HepG2 (cell line): Measurements from ENCODE around the gene EFL1. TPM values are rescaled to one million over a fixed set of nuclear protein-coding genes. Genes with fewer than 3 reads are reported as not detected.

Experiments
- ATAC-seq: fragments of 200-7000 bp; cut with Tn5 transposase; 3 replicates; pipeline ENCODE4 v1.9.1; 2020; ENCODE audit warnings: mild to moderate bottlenecking, moderate library complexity
- BruUV-seq: library from RNA; stranded (reverse); fragments of 400-500 nt; replicated peaks from 2 replicates; lab custom pipeline; 2021; lab: Mats Ljungman, UMichigan
- CTCF ChIA-PET: fragments of 300-600 bp; formaldehyde crosslinking; extraction: SDS; loops from one replicate; lab custom pipeline; 2021; ENCODE audit warnings: low total read pairs, inconsistent platforms, low intra/inter-chr PET ratio; lab: Yijun Ruan, JAX
- POLR2A ChIA-PET: fragments of 350-600 bp; sonication (Branson Sonifier 250); formaldehyde crosslinking; loops from one replicate; lab custom pipeline; 2020; ENCODE audit warnings: antibody characterized with exemption, inconsistent platforms; lab: Yijun Ruan, JAX
- DNase-seq: peaks from one replicate; pipeline ENCODE4 v3.0.0-alpha.2; 2015; ENCODE audit warnings: low spot score
- FAIRE-seq: peaks from 3 replicates; lab custom pipeline; 2011; peaks lifted over from hg19 to GRCh38; lab: Jason Lieb, UNC
- H2AFZ ChIP-seq: one replicate; pipeline ENCODE4 v1.6.1; 2011; ENCODE audit warnings: low read length, inconsistent platforms
- H3K27ac ChIP-seq: fragments of 300-600 bp; 3 replicates; pipeline ENCODE4 v1.8.0; 2011; ENCODE audit warnings: mixed run types, mild to moderate bottlenecking, mixed read lengths, low read length, inconsistent platforms; ENCODE audit not compliant: insufficient read depth; ENCODE audit errors: extremely low read length
- H3K27me3 ChIP-seq, 2 experiments: fragments of 200-600 bp in 1 of 2; 2 replicates in 1 of 2; 3 replicates in 1 of 2; pipeline versions ENCODE4 v1.6.0 to v1.8.0; 2011; ENCODE audit warnings: low read length in 2 of 2, mild to moderate bottlenecking in 2 of 2, moderate library complexity in 2 of 2, inconsistent platforms in 1 of 2; ENCODE audit not compliant: insufficient read depth in 2 of 2, control insufficient read depth in 1 of 2
- H3K36me3 ChIP-seq, 2 experiments: fragments of 200-600 bp in 1 of 2; replicated peaks in 1 of 2; 2 replicates in 1 of 2; 3 replicates in 1 of 2; pipeline versions ENCODE4 v1.5.1 to v1.8.0; 2011; ENCODE audit warnings: low read length in 2 of 2, inconsistent platforms in 1 of 2; ENCODE audit not compliant: insufficient read depth in 2 of 2, control insufficient read depth in 1 of 2
- H3K4me1 ChIP-seq: 2 replicates; pipeline ENCODE4 v1.5.1; 2012; ENCODE audit warnings: low read length, inconsistent platforms; ENCODE audit not compliant: insufficient read depth
- H3K4me2 ChIP-seq: 2 replicates; pipeline ENCODE4 v1.6.0; 2011; ENCODE audit warnings: low read depth, low read length, inconsistent platforms
- H3K4me3 ChIP-seq, 3 experiments: fragments of 200-600 bp in 1 of 3; sonication (generic), shearing (Covaris generic) in 1 of 3; replicated peaks in 1 of 3; 2 replicates each; pipeline ENCODE4 v1.5.1; 2011 to 2016; ENCODE audit warnings: low read length in 3 of 3, inconsistent platforms in 2 of 3, low read depth in 2 of 3, mild to moderate bottlenecking in 2 of 3, control low read depth in 1 of 3, mixed read lengths in 1 of 3; ENCODE audit not compliant: insufficient read depth in 1 of 3
- H3K79me2 ChIP-seq: one replicate; pipeline ENCODE4 v1.6.1; 2011; ENCODE audit warnings: low read length, inconsistent platforms; ENCODE audit not compliant: insufficient read depth
- H3K9ac ChIP-seq: 2 replicates; pipeline ENCODE4 v1.6.0; 2011; ENCODE audit warnings: mild to moderate bottlenecking, low read depth, low read length, inconsistent platforms; ENCODE audit not compliant: insufficient read depth
- H3K9me3 ChIP-seq: 2 replicates; pipeline ENCODE4 v1.5.1; 2012; ENCODE audit warnings: mild to moderate bottlenecking, low read length
- H4K20me1 ChIP-seq: 2 replicates; pipeline ENCODE4 v1.6.0; 2011; ENCODE audit warnings: inconsistent platforms, mild to moderate bottlenecking, low read length, moderate library complexity; ENCODE audit not compliant: insufficient read depth
- ATF4 ChIP-seq, 2 experiments: fragments of 450-650 bp in 1 of 2; sonication (generic) in 1 of 2; formaldehyde crosslinking; IDR thresholded peaks; 2 replicates each; pipeline versions ENCODE4 v1.5.0 to v1.8.0; 2020 to 2022; ENCODE audit warnings: mild to moderate bottlenecking in 1 of 2, missing genetic modification reagents in 1 of 2
- BHLHE40 ChIP-seq: IDR thresholded peaks from 2 replicates; pipeline ENCODE4 v1.6.1; 2011; ENCODE audit warnings: low read length, improper control_type of control experiment
- CEBPB ChIP-seq: IDR thresholded peaks from 2 replicates; pipeline ENCODE4 v1.6.1; 2011; ENCODE audit warnings: low read depth, low read length, improper control_type of control experiment, borderline replicate concordance
- FOSL2 ChIP-seq: sonication (generic); formaldehyde crosslinking; IDR thresholded peaks from 2 replicates; pipeline ENCODE4 v1.4.0; 2020; ENCODE audit warnings: missing genetic modification reagents
- MIER2 ChIP-seq: IDR thresholded peaks from 2 replicates; pipeline ENCODE4 v1.6.1; 2016; ENCODE audit warnings: missing biosample characterization, missing genetic modification reagents
- PBX3 ChIP-seq: sonication (generic); formaldehyde crosslinking; IDR thresholded peaks from 2 replicates; pipeline ENCODE4 v1.8.1; 2023; ENCODE audit warnings: missing genetic modification reagents, inconsistent platforms, borderline replicate concordance
- SP5 ChIP-seq: IDR thresholded peaks from 2 replicates; pipeline ENCODE4 v1.6.1; 2016; ENCODE audit warnings: low read depth, borderline replicate concordance
- ZNF713 ChIP-seq: sonication (generic); formaldehyde crosslinking; IDR thresholded peaks from 2 replicates; pipeline ENCODE4 v1.4.0; 2020; ENCODE audit warnings: mild to moderate bottlenecking, missing genetic modification reagents
- WGBS: methylation state at CpG from one replicate; pipeline ENCODE4 v1.1.6; 2017; ENCODE audit warnings: low lambda C conversion rate; 5-methylcytosine and 5-hydroxymethylcytosine counted together
- in situ Hi-C: cut with HindIII; loops from 2 replicates; pipeline ENCODE4 v1.10.0; 2017; ENCODE audit warnings: low pct_unique_long_range_greater_than_20kb; ENCODE audit not compliant: extremely low pct_ligation_motif_present
- intact Hi-C: fragments of 100-400 bp; cut with micrococcal nuclease; formaldehyde crosslinking; loops from one replicate; pipeline ENCODE4 v1.10.0; 2022; ENCODE audit not compliant: unreplicated experiment
- polyA plus RNA-seq, 8 experiments: library from polyadenylated mRNA; depleted of rRNA in 3 of 8; stranded (reverse) in 7 of 8; unstranded in 1 of 8; fragments of >200 nt; fragmentation: Illumina TruSeq in 4 of 8; extraction: Trizol in 4 of 8; gene quantifications; 2 replicates each; pipeline versions ENCODE4 v1.2.1 to v1.2.3, GENCODE V29; 2011 to 2016; ENCODE audit warnings: low read depth in 4 of 8, missing spikeins in 1 of 8, mixed read lengths in 1 of 8; ENCODE audit not compliant: insufficient read depth in 1 of 8
- total RNA-seq, 5 experiments: library from RNA; depleted of rRNA; stranded (reverse); fragments of >200 nt; fragmentation: Illumina TruSeq; extraction: Trizol; gene quantifications; 2 replicates each; pipeline ENCODE4 v1.2.3, GENCODE V29; 2016; ENCODE audit warnings: low read depth in 1 of 5

The EFL1 gene
- total and polyA plus RNA-seq, 2 of the 13 experiments (the other 11 are each of a cell fraction or from before 2014, with no cell fraction given): 6.4 to 12.0 TPM

- Histone ChIP-seq H3K4me3 (no peak overlapping the region), H3K79me2 (no peaks in the 10 kb centered on the region), H3K4me1 (no peaks in the 10 kb centered on the region), H3K9ac (no peak overlapping the region), H3K9me3 (no peaks in the 10 kb centered on the region), H4K20me1 (no peaks in the 10 kb centered on the region), H3K4me2 (no peak overlapping the region), H2AFZ (no peak overlapping the region), H3K27ac (no peak overlapping the region), H3K27me3 (peaks cover 1 to 21% of the 10 kb centered on the region in 2 experiments; a peak in 2 of 5 replicates), H3K36me3 (no peaks in the 10 kb centered on the region)
- ATAC-seq (peak; percentile 61; the same call in 2 of the 3 replicates), FAIRE-seq (no peak), DNase-seq (peak; percentile 41)
- ChIA-PET CTCF (no interaction called here), POLR2A (no interaction called here)
- in situ Hi-C loops: no loop called here
- intact Hi-C loops: no loop called here
- TF ChIP-seq MIER2 (CRISPR knock-in tag) (no peak), BHLHE40 (no peak), ZNF713 (no peak), SP5 (CRISPR knock-in tag) (no peak), PBX3 (CRISPR knock-in tag) (no peak), ATF4 (CRISPR knock-in tag; IDR thresholded peaks at IDR 0.05) (peak in 1 of 2 experiments; percentile 54; a peak in 2 of 4 replicates), CEBPB (peak; percentile 54; the same call in 1 of the 2 replicates), FOSL2 (CRISPR knock-in tag) (peak; percentile 88)
- 2% methylated on average over 13 of the region's 13 CpGs for WGBS
- no TSS peak for BruUV-seq
These were observed 168.7 kb downstream of the EFL1 start for GRCh38 chr15:82093774-82094211.
